H1 (cell line): ENCODE results near the gene ALG9. TPM values are rescaled to one million over a fixed set of nuclear protein-coding genes. Genes with fewer than 3 reads are reported as not detected.

Source experiments
- CHD2 ChIP-seq: IDR thresholded peaks from 2 replicates; pipeline ENCODE4 v1.6.1; 2012; ENCODE audit warnings: low read length, improper control_type of control experiment
- EGR1 ChIP-seq: IDR thresholded peaks from 2 replicates; pipeline ENCODE4 v1.6.1; 2011; ENCODE audit warnings: low read depth, low read length, borderline replicate concordance
- MAFK ChIP-seq: IDR thresholded peaks from 2 replicates; pipeline ENCODE4 v1.6.1; 2012; ENCODE audit warnings: low read depth, mild to moderate bottlenecking, improper control_type of control experiment, low read length
- TAF1 ChIP-seq: IDR thresholded peaks from 2 replicates; pipeline ENCODE4 v1.6.1; 2011; ENCODE audit warnings: mild to moderate bottlenecking, low read depth, low read length
- TBP ChIP-seq: IDR thresholded peaks from 2 replicates; pipeline ENCODE4 v1.6.1; 2011; ENCODE audit warnings: low read depth, low read length, improper control_type of control experiment
- polyA plus RNA-seq, 7 experiments: library from polyadenylated mRNA; depleted of rRNA in 3 of 7; stranded (reverse) in 5 of 7; unstranded in 2 of 7; fragments of >200 nt in 5 of 7; fragments of 200-250 nt in 2 of 7; gene quantifications; 1 replicate in 5 of 7; 2 replicates in 1 of 7; 4 replicates in 1 of 7; pipeline versions ENCODE4 v1.2.1 to v1.2.3, GENCODE V29; 2011 to 2013; ENCODE audit warnings: missing spikeins in 2 of 7, mixed read lengths in 2 of 7
- total RNA-seq: library from RNA; stranded (reverse); fragmentation: NEBNext Ultra II Directional; extraction: Animal tissue kit (Norgen Biotek cat#: 25700); gene quantifications from 2 replicates; pipeline ENCODE4 v1.2.1, GENCODE V29; 2021
- TF ChIP-seq, protein P1 (sequence below): IDR thresholded peaks from 2 replicates; pipeline ENCODE4 v1.6.1; 2012; ENCODE audit warnings: low read length, inconsistent platforms

The ALG9 gene
- total and polyA plus RNA-seq, 2 of the 8 experiments (the other 6 are each of a cell fraction or from before 2014, with no cell fraction given): 23.5 to 24.5 TPM

GRCh38 chr11:111819829-111820237, 51.5 kb downstream of the ALG9 start (continued):
- TF ChIP-seq, protein P1, sequence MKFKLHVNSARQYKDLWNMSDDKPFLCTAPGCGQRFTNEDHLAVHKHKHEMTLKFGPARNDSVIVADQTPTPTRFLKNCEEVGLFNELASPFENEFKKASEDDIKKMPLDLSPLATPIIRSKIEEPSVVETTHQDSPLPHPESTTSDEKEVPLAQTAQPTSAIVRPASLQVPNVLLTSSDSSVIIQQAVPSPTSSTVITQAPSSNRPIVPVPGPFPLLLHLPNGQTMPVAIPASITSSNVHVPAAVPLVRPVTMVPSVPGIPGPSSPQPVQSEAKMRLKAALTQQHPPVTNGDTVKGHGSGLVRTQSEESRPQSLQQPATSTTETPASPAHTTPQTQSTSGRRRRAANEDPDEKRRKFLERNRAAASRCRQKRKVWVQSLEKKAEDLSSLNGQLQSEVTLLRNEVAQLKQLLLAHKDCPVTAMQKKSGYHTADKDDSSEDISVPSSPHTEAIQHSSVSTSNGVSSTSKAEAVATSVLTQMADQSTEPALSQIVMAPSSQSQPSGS: no peak
- TF ChIP-seq TAF1 (no peak), CHD2 (no peak), EGR1 (no peak), MAFK (no peak), TBP (no peak)
